Measurements from ENCODE around the gene BGN. TPM values are rescaled to one million over a fixed set of nuclear protein-coding genes. Genes with fewer than 3 reads are reported as not detected.

Gene BGN
- total RNA-seq, result not detected
- polyA plus RNA-seq, result not detected

GRCh38 chrX:153494541-153495361 lies at the start of gene BGN:
BGN (plus strand) TSS chrX:153494980; CDS start chrX:153504632, 9,652 bp downstream.
- Histone ChIP-seq H3K27me3 (ENCODE audit: insufficient read depth, low read length, poor library complexity, severe bottlenecking) (no peaks in the 10 kb centered on the region), H3K9me3 (ENCODE audit: low read length) (no peaks in the 10 kb centered on the region), H3K4me3 (ENCODE audit: low read length) (no peak within 1 kb of the TSS), H3K36me3 (ENCODE audit: insufficient read depth, low read length) (no peaks in the 10 kb centered on the region), H3K4me1 (ENCODE audit: insufficient read depth, low read length) (no peaks in the 10 kb centered on the region), H3K27ac (ENCODE audit: low read depth, low read length) (no peak within 1 kb of the TSS)
- POLR2A ChIA-PET, result no interaction called here
- peaks cover 0 to 7% of the 10 kb centered on the region in 2 donors for H3K27me3 Mint-ChIP-seq
- no peaks in the 10 kb centered on the region for H3K9me3 Mint-ChIP-seq
- no peak within 1 kb of the TSS for H3K27ac Mint-ChIP-seq
- no peak for DNase-seq
- no peak within 1 kb of the TSS for H3K4me3 Mint-ChIP-seq
- CTCF ChIA-PET, result interaction anchor here (1.1 kb wide), 1 partner anchor 13 kb away, joined by 3 read pairs; no protein-coding TSS in a partner anchor
- peaks cover 0 to 3% (median 0%) of the 10 kb centered on the region in 3 donors for H3K4me1 Mint-ChIP-seq
- H3K36me3 Mint-ChIP-seq, result no peaks in the 10 kb centered on the region

- Histone ChIP-seq H3K27ac (ENCODE audit: low read depth, low read length) (no peak overlapping the region), H3K27me3 (ENCODE audit: insufficient read depth, low read length, poor library complexity, severe bottlenecking) (no peaks in the 10 kb centered on the region), H3K4me1 (ENCODE audit: insufficient read depth, low read length) (no peaks in the 10 kb centered on the region), H3K4me3 (ENCODE audit: low read length) (no peak overlapping the region), H3K36me3 (ENCODE audit: insufficient read depth, low read length) (no peaks in the 10 kb centered on the region), H3K9me3 (ENCODE audit: low read length) (no peaks in the 10 kb centered on the region)
- Mint-ChIP-seq H3K9me3 (peaks cover 0 to 2% (median 0%) of the 10 kb centered on the region in 5 donors), H3K36me3 (peaks cover 0 to 8% (median 0%) of the 10 kb centered on the region in 3 donors), H3K4me1 (no peaks in the 10 kb centered on the region), H3K27me3 (peaks cover 0 to 2% of the 10 kb centered on the region in 2 donors), H3K27ac (no peak overlapping the region), H3K4me3 (no peak overlapping the region)
- CTCF ChIA-PET, result no interaction called here
- no peak for DNase-seq
- POLR2A ChIA-PET, result no interaction called here
These were observed 49.5 kb upstream of the BGN start for GRCh38 chrX:153445106-153445855.

- Histone ChIP-seq H3K9me3 (ENCODE audit: low read length) (no peaks in the 10 kb centered on the region), H3K27me3 (ENCODE audit: insufficient read depth, low read length, poor library complexity, severe bottlenecking) (no peaks in the 10 kb centered on the region), H3K27ac (ENCODE audit: low read depth, low read length) (no peak within 1 kb of the TSS), H3K4me1 (ENCODE audit: insufficient read depth, low read length) (no peaks in the 10 kb centered on the region), H3K4me3 (ENCODE audit: low read length) (no peak within 1 kb of the TSS), H3K36me3 (ENCODE audit: insufficient read depth, low read length) (no peaks in the 10 kb centered on the region)
- Mint-ChIP-seq H3K4me1 (no peaks in the 10 kb centered on the region), H3K4me3 (no peak within 1 kb of the TSS), H3K9me3 (peaks cover 0 to 2% (median 0%) of the 10 kb centered on the region in 5 donors), H3K27me3 (peaks cover 0 to 2% of the 10 kb centered on the region in 2 donors), H3K27ac (no peak within 1 kb of the TSS), H3K36me3 (peaks cover 0 to 15% (median 1%) of the 10 kb centered on the region in 3 donors)
- CTCF ChIA-PET, result no interaction called here
- POLR2A ChIA-PET, result no interaction called here
- no peak for DNase-seq
These were observed 48.7 kb upstream of the BGN start, which contains the start of gene TREX2 for GRCh38 chrX:153445856-153446635. TREX2 (minus strand) TSS chrX:153446056; CDS start chrX:153445430, 626 bp downstream.

- ChIA-PET CTCF (no interaction called here), POLR2A (no interaction called here)
- Mint-ChIP-seq H3K9me3 (peaks cover 0 to 2% (median 0%) of the 10 kb centered on the region in 5 donors), H3K36me3 (peaks cover 0 to 20% (median 6%) of the 10 kb centered on the region in 3 donors), H3K27ac (no peak overlapping the region), H3K4me1 (no peaks in the 10 kb centered on the region), H3K4me3 (no peak overlapping the region), H3K27me3 (peaks cover 0 to 2% of the 10 kb centered on the region in 2 donors)
- no peak for DNase-seq
- H3K27me3 ChIP-seq (ENCODE audit: insufficient read depth, low read length, poor library complexity, severe bottlenecking), result no peaks in the 10 kb centered on the region
- H3K4me3 ChIP-seq (ENCODE audit: low read length), result no peak overlapping the region
- no peaks in the 10 kb centered on the region for H3K36me3 ChIP-seq (ENCODE audit: insufficient read depth, low read length)
- H3K9me3 ChIP-seq (ENCODE audit: low read length), result no peaks in the 10 kb centered on the region
- H3K27ac ChIP-seq (ENCODE audit: low read depth, low read length), result no peak overlapping the region
- no peaks in the 10 kb centered on the region for H3K4me1 ChIP-seq (ENCODE audit: insufficient read depth, low read length)
These were observed 48.2 kb upstream of the BGN start for GRCh38 chrX:153446636-153446936.

GRCh38 chrX:153446950-153447580 lies 47.7 kb upstream of the BGN start:
- no peaks in the 10 kb centered on the region for H3K27me3 ChIP-seq (ENCODE audit: insufficient read depth, low read length, poor library complexity, severe bottlenecking)

GRCh38 chrX:153447581-153447960 lies 47.2 kb upstream of the BGN start:
- Mint-ChIP-seq H3K27me3 (peaks cover 0 to 2% of the 10 kb centered on the region in 2 donors), H3K4me3 (no peak overlapping the region), H3K27ac (no peak overlapping the region), H3K4me1 (no peaks in the 10 kb centered on the region), H3K9me3 (peaks cover 0 to 2% (median 0%) of the 10 kb centered on the region in 5 donors), H3K36me3 (peaks cover 0 to 24% (median 6%) of the 10 kb centered on the region in 3 donors)
- no peak overlapping the region for H3K27ac ChIP-seq (ENCODE audit: low read depth, low read length)
- POLR2A ChIA-PET, result no interaction called here
- no peaks in the 10 kb centered on the region for H3K27me3 ChIP-seq (ENCODE audit: insufficient read depth, low read length, poor library complexity, severe bottlenecking)
- no peaks in the 10 kb centered on the region for H3K4me1 ChIP-seq (ENCODE audit: insufficient read depth, low read length)
- no peaks in the 10 kb centered on the region for H3K9me3 ChIP-seq (ENCODE audit: low read length)
- no peak overlapping the region for H3K4me3 ChIP-seq (ENCODE audit: low read length)
- no peaks in the 10 kb centered on the region for H3K36me3 ChIP-seq (ENCODE audit: insufficient read depth, low read length)
- DNase-seq, result no peak
- CTCF ChIA-PET, result no interaction called here

More at GRCh38 chrX:153446950-153447580, 47.7 kb upstream of the BGN start:
- POLR2A ChIA-PET, result no interaction called here
- DNase-seq, result no peak
- H3K36me3 Mint-ChIP-seq, result peaks cover 0 to 23% (median 6%) of the 10 kb centered on the region in 3 donors
- H3K27ac Mint-ChIP-seq, result no peak overlapping the region
- no peaks in the 10 kb centered on the region for H3K4me1 Mint-ChIP-seq
- Histone ChIP-seq H3K36me3 (ENCODE audit: insufficient read depth, low read length) (no peaks in the 10 kb centered on the region), H3K9me3 (ENCODE audit: low read length) (no peaks in the 10 kb centered on the region), H3K27ac (ENCODE audit: low read depth, low read length) (no peak overlapping the region), H3K4me3 (ENCODE audit: low read length) (no peak overlapping the region), H3K4me1 (ENCODE audit: insufficient read depth, low read length) (no peaks in the 10 kb centered on the region)
- no peak overlapping the region for H3K4me3 Mint-ChIP-seq
- H3K27me3 Mint-ChIP-seq, result peaks cover 0 to 2% of the 10 kb centered on the region in 2 donors
- CTCF ChIA-PET, result no interaction called here
- H3K9me3 Mint-ChIP-seq, result peaks cover 0 to 2% (median 0%) of the 10 kb centered on the region in 5 donors

- H3K27me3 ChIP-seq (ENCODE audit: insufficient read depth, low read length, poor library complexity, severe bottlenecking), result no peaks in the 10 kb centered on the region
- no peak overlapping the region for H3K4me3 ChIP-seq (ENCODE audit: low read length)
- Mint-ChIP-seq H3K4me3 (no peak overlapping the region), H3K36me3 (peaks cover 0 to 31% (median 6%) of the 10 kb centered on the region in 3 donors), H3K9me3 (no peaks in the 10 kb centered on the region), H3K27me3 (peaks cover 0 to 2% of the 10 kb centered on the region in 2 donors), H3K4me1 (no peaks in the 10 kb centered on the region), H3K27ac (no peak overlapping the region)
- ChIA-PET CTCF (no interaction called here), POLR2A (no interaction called here)
- H3K4me1 ChIP-seq (ENCODE audit: insufficient read depth, low read length), result no peaks in the 10 kb centered on the region
- H3K9me3 ChIP-seq (ENCODE audit: low read length), result no peaks in the 10 kb centered on the region
- DNase-seq, result no peak
- H3K36me3 ChIP-seq (ENCODE audit: insufficient read depth, low read length), result no peaks in the 10 kb centered on the region
- H3K27ac ChIP-seq (ENCODE audit: low read depth, low read length), result no peak overlapping the region
These were observed 46.0 kb upstream of the BGN start for GRCh38 chrX:153448556-153449367.
